GM18511 (cell line): ENCODE results near the gene DPYSL5.
"Not testable (repeated sequence)": the region's sequence is repeated elsewhere in the genome, so short reads cannot be mapped to it uniquely, and the experiment has no call there.

Source experiments
- ATAC-seq: cut with Tn5 transposase; IDR thresholded peaks from one replicate; pipeline ENCODE4 v1.9.1; 2021; ENCODE audit warnings: mild to moderate bottlenecking, moderate library complexity; ENCODE audit not compliant: unreplicated experiment

DPYSL5 gene

DNA sequence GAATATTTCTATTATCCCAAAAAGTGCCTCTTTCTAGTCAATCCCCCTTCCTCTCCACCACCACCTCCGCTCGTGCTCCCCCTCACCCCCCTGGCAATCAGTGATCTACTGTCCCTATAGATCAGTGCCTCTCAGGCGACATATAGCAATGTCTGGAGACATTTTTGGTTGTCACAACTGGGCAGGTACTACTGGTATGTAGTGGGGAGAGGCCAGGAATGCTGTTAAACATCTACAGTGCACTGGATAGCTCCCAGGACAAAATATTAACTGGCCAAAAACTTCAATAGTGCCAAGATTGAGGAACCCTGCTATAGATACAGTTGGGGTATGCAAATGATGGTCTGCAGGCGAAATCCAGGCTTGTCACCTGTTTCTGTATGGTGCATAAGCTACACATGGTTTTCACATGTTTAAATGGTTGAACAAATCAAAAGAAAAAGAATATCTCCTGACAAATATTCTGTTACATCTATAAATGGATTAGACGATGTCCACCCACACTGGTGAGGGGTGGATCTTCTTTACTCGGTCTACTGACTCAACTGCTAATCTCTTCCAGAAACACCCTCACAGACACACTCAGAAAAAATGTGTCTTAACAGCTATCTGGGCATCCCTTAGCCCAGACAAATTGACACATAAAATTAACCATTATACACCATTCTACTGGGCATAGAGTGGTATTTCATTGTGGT, 25.5 kb downstream of the DPYSL5 start:
- ATAC-seq: no peak

DNA sequence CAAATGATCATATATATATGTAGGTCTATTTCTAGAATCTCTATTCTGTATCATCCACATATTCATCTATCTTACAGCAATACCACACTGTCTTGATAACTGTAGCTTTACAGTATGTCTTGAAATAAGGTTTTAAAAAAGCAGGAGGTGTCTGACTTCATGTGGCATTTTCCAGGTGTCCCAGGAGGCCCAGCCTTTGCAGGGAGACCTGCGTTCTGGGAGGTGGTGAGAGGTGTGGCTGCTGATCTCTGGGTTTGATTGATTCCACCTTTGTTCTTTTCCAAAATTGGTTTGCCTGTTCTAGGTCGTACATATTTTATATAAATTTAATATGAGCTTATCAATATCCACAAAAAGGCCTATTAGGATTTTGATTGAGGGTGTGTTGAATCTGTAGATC, 26.6 kb downstream of the DPYSL5 start:
- no peak for ATAC-seq

DNA sequence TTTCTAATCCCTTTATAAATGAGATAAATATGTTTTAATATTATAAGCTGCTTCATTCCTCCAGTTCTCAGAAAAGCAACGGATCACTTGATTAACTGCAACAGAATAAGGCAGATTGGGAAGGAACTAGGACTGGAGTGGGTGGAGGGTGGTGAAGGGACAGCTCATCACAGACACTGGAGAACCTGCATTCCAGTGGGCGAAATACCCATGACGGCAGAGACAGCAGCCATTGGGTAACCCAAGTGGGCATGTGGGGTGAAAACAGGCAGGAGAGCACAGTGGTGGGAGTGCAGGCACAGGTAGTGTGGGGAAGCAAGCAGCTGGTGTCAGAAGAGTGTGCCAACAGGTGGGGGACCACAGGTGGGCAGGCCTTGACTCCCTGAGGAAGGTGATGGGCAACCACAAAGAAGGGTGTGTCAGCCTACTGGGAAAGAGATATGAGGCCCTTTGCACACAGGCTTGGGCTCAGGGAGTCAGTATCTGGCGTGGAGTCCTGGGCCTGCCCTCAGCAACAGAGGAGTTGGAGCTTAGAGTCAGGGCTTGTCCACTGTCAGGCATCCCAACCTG, 27.2 kb downstream of the DPYSL5 start:
- no peak for ATAC-seq

DNA sequence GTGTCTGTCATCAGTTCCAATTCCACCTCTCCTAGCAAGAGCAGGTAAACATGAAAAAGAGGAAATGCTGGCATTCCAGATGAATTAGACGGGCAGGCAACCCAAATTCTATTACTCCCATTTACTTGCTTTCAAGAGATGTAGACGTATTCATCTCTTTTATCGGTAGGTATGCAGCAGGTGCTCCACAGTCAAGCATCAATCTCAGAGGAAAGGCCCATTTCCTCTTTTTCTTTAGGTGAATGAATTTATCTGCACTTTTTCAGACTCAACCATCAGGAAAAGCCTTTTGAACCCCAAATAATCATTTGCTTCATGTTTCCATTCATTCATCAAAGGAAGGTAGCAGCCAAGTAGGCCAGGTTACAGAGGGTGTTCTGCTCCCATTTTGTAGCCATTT, 27.9 kb downstream of the DPYSL5 start:
- ATAC-seq: no peak

DNA sequence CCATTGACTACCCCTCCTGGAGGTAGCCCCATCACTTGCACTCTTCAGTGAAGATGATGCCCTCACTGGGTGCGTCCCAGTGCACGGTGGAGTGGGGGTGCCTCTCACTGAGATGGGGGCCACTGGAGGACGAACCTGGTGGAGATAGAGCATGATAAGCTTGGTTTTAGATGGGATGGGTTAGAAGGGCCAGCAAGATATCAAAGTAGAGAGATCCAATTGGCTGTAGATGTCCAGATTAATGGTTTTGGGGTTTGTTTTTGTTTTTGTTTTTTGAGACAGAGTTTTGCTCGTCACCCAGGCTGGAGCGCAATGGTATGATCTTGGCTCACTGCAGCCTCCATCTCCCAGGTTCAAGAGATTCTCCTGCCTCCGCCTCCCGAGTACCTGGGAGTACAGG, 28.3 kb downstream of the DPYSL5 start:
- no peak for ATAC-seq

DNA sequence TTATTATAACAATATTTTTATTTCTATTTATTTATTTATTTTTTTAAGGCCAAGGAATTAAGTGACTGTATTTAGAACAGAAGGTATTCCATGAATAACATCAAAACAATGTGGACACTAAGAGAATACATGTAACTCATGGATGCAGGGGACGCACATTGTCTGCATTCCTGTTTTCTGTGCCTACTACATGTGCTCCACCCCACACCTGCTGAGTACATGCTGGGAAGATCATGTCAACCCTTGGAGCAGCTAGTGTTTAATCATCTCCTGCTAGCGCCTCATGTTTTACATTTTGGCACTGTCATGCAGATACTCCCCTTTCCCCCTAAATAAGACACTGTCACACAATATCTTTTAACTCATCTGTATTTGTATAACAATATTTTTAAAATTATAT, 29.3 kb downstream of the DPYSL5 start:
- no peak for ATAC-seq

DNA sequence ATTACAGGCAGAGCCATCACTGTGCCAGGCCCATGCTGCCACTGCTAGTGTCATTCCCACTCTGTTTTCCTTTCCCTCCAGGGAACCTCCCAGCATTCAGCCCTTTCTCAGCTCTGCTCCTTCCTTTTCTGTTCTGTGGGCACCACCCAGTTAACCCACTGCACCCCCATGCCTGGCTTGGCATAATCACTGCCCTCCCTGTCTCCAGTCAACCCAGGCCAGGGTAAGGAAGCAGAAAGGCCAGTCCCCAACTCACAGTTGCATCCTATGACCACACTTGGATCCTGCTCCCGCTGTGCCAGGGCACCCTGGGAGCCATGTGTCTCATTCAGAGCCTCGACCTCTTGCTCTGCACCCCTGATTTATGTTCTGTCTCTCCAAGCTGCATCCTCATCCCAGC, 32.2 kb downstream of the DPYSL5 start:
- no peak for ATAC-seq

DNA sequence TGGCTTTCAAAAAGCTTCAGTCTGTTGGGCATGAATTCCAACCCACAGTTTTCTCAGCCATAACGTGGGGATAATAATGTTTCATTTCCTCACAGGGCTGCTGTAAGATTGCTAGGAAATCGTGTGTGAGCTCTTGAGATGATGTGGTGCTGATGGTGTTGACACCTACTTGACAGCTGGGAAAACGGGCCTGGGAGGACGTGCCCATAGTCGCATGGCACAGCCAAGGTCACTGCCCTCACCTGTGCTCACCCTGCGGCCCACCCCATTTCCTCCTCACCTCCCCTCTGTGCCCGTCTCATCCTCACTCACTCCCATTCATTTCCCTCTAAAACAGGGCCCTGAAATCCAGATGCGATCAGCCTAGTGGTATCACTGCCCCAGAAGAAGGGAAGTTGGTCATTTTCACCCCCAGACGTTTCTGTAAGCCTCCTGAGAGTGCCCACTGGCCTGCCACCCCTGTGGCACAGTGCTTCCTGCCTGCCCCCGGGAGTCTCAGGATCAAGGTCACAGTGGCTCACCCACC, 33.0 kb downstream of the DPYSL5 start:
- no peak for ATAC-seq

DNA sequence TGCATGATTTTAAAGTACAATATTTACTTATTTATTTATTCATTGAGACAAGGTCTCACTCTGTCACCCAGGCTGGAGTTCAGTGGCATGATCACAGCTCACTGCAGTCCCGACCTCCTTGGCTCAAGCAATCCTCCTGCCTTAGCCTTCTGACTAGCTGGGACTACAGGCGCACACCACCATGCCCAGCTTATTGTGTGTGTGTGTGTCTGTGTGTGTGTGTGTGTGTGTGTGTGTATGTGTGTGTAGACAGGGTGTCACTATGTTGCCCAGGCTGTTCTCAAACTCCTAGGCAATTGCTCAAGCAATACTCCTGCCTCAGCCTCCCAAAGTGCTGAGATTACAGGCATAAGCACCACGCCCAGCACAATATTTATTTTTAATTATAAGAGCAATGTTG, 34.3 kb downstream of the DPYSL5 start:
- ATAC-seq: not testable (repeated sequence)

DNA sequence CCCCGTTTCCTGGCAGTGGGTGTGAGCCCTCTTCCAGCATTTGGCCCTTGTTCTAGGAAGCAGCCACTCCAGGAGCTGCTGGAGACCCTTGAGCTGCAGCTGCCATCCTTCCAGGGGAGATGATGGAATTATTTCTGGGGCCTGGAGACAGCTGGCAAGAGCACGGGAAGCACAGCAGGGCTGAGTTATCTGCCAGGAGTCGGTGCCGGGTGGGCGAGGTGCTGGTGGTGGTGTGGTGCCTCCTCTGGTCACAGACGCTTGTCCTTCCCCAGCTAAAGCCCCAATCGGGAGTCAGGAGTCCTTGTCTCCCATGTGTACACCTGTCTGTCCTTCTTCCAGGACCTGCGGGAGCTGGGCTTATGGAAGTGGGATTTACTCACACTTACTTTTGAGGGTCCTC, 36.0 kb downstream of the DPYSL5 start:
- ATAC-seq: no peak

DNA sequence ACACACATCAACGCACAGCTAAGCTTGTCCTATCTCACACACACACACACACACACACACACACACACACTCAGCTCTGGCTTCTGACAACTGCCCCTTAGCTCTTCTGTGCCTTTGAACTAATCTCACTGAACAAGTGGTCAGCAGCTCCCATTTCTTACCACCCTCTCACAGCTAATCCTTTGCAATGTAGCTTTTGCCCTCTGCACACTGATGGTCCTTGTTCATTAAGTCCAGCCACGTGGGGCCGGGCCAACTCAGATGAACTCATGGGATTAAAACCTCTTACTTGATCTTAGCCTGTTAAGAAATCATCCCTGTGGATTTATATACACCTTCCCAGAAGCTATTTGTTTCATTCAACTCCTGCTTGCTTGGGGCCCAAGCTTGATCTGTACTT, 36.6 kb downstream of the DPYSL5 start:
- ATAC-seq: no peak

DNA sequence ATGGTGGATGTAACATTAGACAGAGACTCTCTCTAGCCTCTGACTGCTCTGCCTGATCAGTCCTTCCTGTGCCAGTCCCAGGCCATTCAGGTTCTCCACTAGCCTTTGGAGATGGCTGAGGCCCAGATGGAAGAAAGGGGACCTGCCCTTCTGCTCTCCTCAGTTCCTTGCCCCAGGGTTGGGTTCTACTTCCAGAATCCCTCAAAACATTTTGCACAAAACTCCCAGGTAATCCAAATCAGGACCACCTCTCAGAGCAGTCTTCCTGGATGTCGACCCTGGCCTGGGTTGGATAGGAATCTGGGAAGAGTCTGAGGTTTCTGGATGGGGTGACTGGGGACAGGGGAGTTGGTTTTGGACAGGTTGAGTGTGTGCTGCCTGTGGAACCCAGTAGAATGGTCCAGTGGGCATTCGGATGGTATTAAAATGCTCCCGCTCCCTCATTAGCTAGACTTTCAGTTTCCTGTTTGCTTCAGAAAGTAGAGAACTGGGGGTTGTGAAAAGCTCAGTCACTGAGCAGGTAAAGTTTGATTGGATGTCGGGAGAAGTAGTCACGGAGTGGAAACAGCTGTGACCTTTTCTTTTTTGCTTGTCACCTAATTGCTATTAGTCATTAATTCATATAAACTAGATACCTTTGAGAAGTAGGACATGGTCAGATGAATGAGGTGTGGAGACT, 37.9 kb downstream of the DPYSL5 start:
- ATAC-seq: no peak

DNA sequence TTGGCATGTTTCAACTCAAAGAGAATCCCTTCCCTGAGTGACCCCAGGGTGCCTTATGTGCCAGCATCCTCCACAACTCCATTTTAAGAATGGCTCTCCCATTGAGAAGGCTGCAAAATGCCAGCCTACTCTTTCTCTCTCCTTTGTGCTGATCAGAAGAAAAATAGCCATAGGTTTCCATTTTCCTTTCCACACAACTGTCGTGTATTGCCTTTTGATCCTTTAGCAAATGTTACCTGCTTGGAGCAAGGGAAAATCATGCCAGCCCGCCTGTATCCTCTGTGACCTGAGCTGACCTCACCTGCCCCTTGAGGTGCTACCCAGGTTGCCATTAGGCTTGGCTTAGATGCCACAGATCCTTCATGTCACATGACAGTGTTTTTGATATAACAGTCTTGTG, 38.8 kb downstream of the DPYSL5 start:
- ATAC-seq: no peak

DNA sequence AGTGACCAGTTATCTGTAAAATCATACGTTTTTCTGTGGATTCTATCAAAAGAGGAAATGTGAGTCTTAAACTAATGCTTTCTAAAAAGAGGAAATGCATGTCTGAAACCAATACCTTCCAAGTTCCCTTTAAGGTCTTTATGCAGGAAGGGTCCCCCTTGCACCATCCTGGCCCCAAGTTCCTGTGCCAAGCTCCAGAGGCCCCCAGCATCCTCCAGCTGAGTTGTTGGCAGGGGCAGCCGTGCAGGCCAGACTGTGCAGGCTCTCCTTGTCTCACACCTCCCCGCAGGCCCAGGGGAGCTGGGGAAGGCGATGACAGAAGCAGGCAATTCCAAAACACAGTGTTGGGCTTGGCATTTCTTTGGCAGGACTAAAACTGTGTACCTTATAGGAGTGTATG, 39.2 kb downstream of the DPYSL5 start:
- no peak for ATAC-seq

DNA sequence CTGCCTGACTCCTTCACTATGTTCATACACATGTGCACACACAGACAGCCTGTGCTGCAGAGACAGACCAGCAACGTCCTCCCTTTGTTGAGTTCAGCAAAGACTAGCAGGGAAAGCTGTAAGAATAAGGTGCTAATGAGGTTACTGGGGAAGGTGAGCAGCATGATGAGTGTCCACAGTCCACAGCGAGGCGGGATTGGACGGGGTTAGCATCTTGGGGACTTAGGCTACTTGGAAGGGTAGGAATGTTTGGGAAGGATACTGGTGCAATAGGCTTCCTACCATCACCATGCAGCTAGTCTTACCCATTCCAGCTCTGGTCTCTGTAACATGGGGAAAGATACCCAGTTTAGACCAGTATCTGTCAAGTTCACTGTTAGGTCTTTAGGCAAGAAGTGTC, 41.9 kb downstream of the DPYSL5 start:
- no peak for ATAC-seq

DNA sequence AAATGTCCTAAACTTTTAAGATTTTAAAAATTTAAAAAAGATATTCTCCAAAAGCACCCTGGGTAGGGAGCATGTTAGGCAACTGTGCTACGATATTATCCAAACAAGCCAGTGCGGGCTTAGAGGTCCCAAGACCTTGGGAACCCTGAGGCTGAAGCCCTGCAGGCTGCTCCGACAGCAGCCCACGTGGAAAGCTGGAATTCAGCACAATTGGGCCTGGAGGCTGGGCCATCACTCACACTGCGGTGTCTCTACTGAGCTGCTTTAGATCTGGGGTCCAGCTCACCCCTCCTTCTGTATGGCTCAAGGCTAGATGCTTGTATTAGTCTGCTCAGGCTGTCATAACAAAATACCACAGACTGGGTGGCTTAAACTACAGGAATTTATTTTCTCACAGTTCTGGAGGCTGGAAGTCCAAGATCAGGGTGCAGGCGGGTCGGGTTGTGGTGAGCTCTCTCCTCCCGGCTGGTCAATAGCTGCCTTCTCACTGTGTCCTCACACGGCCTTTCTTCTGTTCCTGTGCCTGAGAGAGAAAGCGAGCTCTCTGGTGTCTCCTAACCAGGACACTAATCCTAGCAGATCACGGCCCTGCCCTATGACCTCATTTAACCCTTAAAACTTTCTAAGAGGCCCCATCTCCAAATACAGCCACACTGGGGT, 42.5 kb downstream of the DPYSL5 start:
- no peak for ATAC-seq

DNA sequence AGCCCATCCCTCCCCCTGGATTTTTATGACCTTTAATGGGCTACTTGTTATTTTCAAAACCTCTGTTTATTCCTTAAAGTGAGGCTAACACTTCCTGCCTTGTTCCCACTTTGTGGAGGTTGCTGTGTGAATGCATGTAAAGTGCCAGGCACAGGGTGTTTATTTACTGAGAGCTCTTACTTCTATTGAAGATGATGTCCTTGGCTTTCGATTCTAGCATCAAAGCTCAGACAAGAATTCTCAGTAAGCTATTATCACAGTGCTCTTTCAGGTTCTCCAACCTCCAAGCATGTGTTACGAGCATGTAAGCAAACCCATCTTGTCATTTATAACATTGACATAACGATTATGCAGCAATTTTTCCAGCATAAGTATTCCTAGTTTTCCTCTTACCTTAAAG, 44.2 kb downstream of the DPYSL5 start:
- ATAC-seq: no peak

DNA sequence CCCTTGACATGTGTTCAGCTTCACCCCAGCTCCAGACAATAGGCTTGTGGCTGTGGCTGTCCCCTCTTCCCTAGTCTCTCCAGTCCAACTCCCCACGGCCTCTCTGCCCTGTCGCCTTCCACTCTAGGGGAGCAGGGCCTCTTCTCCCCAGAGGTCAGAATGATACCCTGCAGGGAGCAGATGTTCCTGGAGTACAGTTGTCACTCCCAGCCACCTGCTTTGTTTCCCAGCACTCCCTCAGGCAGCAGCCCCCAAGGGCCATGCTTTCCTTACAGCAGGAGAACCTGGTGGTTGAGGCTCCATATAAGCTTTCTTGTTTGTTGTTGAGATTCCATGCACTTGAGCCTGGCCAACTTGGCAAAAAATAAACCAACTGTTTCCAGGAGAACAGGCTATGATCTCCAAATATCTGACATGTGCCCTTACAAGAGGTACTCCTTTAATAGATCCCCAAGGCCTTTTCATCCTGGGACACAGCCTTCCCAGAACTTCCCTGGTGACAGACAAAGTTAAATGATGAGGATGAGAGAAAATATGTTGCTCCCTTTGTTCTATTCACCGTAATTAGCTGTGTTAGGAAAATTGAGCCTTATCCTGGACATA, 45.1 kb downstream of the DPYSL5 start:
- ATAC-seq: no peak

DNA sequence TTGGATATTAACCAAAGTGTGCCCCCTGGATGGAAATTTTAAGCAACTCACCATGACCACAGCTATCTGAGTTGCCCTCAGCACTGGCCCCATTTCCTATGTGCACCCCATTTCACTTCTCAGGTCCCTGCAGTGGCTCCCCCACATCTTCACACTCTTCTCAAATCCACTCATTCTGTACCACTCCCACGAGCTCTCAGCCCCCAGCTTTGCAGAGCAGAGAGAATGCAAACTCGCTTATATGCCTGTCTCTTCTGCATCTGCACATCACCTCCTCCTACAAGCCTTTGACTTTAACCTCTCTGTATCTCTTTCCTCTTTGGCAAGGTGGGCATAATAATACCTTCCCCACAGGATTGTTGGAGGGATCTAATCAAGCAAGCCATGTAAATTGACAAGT, 46.2 kb downstream of the DPYSL5 start:
- no peak for ATAC-seq

DNA sequence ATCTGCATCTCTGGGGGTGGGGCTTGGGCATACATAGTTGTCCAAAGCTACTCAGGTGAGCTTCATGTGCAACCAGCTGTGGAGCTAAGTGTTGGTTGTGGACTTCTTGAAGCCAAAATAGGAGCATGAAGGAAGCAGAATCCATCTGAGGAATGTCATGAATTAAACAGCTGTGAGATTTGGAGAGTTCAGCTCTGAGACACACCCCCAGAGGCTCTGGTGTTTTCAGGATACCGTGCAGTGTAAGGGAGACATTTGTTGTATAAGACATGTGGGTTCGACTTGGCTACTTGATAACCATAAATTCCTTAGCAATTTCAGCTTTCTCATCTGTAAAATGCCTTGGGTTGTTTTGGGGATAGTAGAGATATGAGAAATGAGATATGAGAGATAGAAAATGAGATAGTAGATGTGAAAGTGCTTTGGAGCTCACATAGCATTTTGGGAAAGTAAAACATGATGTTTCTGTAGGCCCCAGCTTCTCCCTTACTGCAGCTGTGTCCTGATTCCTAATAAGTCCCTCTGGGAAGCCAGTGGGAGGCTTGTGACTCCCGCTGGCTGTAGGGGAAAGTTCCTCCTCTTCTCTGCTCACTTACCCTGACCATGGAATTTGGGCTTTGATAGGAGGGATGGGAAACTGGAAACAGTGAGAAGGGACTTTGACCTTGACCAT, 50.0 kb downstream of the DPYSL5 start:
- ATAC-seq: no peak
